BLaER1 (cell line): Measurements from ENCODE around the gene PFN4.
"Not testable (repeated sequence)": the region's sequence is repeated elsewhere in the genome, so short reads cannot be mapped to it uniquely, and the experiment has no call there.

ENCODE experiments used
- H3K27ac ChIP-seq: shearing (Covaris generic); formaldehyde crosslinking; 2 replicates; pipeline ENCODE4 v1.8.1; 2022
- H3K27me3 ChIP-seq: shearing (Covaris generic); formaldehyde crosslinking; 2 replicates; pipeline ENCODE4 v1.8.1; 2022
- H3K36me3 ChIP-seq: shearing (Covaris generic); formaldehyde crosslinking; 2 replicates; pipeline ENCODE4 v1.8.1; 2022
- H3K4me1 ChIP-seq: shearing (Covaris generic); formaldehyde crosslinking; 2 replicates; pipeline ENCODE4 v1.8.1; 2022
- H3K4me2 ChIP-seq: shearing (Covaris generic); formaldehyde crosslinking; 2 replicates; pipeline ENCODE4 v1.8.1; 2022
- H3K4me3 ChIP-seq: shearing (Covaris generic); formaldehyde crosslinking; 2 replicates; pipeline ENCODE4 v1.8.1; 2022
- H3K9ac ChIP-seq: shearing (Covaris generic); formaldehyde crosslinking; 2 replicates; pipeline ENCODE4 v1.8.1; 2022
- H3K9me3 ChIP-seq: shearing (Covaris generic); formaldehyde crosslinking; 2 replicates; pipeline ENCODE4 v1.8.1; 2022
- H4K20me1 ChIP-seq: shearing (Covaris generic); formaldehyde crosslinking; 2 replicates; pipeline ENCODE4 v1.8.1; 2022
- Cebpa-rat ChIP-seq: shearing (Covaris generic); IDR thresholded peaks from 2 replicates; pipeline ENCODE4 v1.8.1; 2022

Gene PFN4

DNA sequence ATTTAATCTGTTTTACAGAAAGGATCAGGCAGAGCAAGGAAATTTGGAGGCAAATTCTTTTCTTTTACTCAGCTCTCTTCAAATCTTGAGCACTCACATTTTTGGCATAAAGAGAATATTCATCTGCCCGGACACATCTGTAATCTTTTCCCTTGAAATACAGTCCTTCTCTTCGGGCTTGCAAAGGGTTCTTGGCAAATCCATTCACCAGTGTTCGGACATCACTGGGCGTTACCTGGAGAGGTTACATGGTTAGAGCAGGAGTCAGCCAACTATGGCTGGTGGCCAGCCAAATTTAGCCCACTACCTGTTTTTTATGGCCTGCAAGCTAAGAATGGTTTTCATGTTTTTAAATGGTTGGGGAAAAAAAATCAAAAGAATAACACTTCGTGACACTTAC lies 2.1 kb downstream of the PFN4 start:
- no peak for TF ChIP-seq Cebpa-rat
- Histone ChIP-seq H3K36me3 (no peaks in the 10 kb centered on the region), H3K4me2 (no peak overlapping the region), H4K20me1 (no peaks in the 10 kb centered on the region), H3K4me1 (peaks cover 32% of the 10 kb centered on the region), H3K27ac (no peak overlapping the region), H3K9me3 (no peaks in the 10 kb centered on the region), H3K4me3 (no peak overlapping the region), H3K27me3 (no peaks in the 10 kb centered on the region), H3K9ac (no peak overlapping the region)

DNA sequence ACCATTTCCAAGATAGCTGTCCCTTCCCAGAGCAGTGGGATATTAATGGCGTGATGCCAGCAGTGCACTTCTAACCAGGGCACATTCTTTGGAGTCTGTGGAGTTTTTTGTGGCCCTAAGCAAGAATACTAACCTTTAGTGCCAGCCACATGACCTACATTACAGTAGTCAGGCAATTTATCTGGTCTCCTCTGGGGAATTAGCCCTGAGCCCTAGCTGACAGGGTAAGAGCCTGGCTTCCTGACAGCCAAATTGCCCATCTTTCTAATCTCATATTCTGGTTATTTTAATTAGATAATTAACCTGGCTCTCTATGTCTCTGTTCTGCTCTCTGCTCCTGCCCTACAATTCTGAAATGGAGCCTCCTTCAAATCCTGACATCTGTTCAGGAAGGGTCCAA lies 5.2 kb downstream of the PFN4 start:
- peaks cover 16% of the 10 kb centered on the region; the same call in 1 of the 2 replicates for H3K36me3 ChIP-seq
- H3K4me3 ChIP-seq = no peak overlapping the region
- peaks cover 16% of the 10 kb centered on the region for H3K4me1 ChIP-seq
- H3K4me2 ChIP-seq = no peak overlapping the region
- TF ChIP-seq Cebpa-rat = no peak
- H3K27ac ChIP-seq = no peak overlapping the region
- H3K9me3 ChIP-seq = peaks cover 7% of the 10 kb centered on the region; the same call in 1 of the 2 replicates
- no peaks in the 10 kb centered on the region for H3K27me3 ChIP-seq
- no peak overlapping the region for H3K9ac ChIP-seq
- no peaks in the 10 kb centered on the region for H4K20me1 ChIP-seq

DNA sequence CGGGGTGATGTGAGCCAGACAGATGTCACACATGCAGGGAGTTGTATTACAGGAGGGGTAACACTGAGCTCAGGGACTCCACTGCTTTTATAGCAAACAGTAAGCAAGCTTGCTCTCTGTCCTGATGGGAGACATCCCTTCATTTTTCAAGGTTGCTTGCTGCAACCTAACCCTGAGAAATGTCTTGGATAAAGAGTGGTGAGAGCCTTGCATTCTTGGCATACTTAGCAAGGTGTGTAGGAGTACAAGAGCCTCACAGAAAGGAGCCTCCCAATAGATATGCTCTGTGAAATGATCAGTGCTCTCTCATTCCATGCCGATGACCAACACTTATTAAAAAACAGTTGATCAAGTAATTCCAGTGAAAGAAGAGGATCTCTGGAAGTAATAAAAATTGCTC lies 8.1 kb downstream of the PFN4 start:
- no peaks in the 10 kb centered on the region for H4K20me1 ChIP-seq
- H3K4me2 ChIP-seq = no peak overlapping the region
- no peak overlapping the region for H3K9ac ChIP-seq
- H3K9me3 ChIP-seq = peaks cover 7% of the 10 kb centered on the region; the same call in 1 of the 2 replicates
- no peak overlapping the region for H3K4me3 ChIP-seq
- peaks cover 9% of the 10 kb centered on the region for H3K4me1 ChIP-seq
- H3K36me3 ChIP-seq = peaks cover 16% of the 10 kb centered on the region; the same call in 1 of the 2 replicates
- H3K27me3 ChIP-seq = no peaks in the 10 kb centered on the region
- H3K27ac ChIP-seq = no peak overlapping the region
- TF ChIP-seq Cebpa-rat = no peak

DNA sequence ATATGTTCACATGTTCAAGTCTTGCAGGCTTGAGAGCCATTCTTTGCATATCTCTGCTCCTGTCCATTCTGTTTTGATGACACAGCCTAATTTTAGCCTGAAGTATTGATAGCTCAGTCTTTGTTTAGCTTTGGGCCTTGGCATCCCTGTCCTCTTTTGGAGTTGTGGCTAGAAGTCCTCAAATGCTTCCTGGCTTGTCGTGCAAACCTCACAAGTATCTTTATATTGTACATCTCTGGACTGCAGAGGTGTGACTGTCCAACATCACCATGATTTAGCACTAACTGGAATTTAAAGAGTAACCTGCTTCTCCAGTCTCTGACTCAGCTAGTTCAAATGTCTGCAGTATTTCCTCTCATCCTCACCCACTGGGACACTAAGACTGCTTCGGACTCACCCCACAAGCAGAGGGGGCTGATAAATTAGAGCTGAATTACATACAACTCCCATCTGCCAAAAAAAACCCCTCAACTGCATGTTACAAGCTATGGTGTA lies 11.7 kb downstream of the PFN4 start:
- Histone ChIP-seq H3K4me2 (no peak overlapping the region), H3K27ac (no peak overlapping the region), H3K4me1 (no peaks in the 10 kb centered on the region)

DNA sequence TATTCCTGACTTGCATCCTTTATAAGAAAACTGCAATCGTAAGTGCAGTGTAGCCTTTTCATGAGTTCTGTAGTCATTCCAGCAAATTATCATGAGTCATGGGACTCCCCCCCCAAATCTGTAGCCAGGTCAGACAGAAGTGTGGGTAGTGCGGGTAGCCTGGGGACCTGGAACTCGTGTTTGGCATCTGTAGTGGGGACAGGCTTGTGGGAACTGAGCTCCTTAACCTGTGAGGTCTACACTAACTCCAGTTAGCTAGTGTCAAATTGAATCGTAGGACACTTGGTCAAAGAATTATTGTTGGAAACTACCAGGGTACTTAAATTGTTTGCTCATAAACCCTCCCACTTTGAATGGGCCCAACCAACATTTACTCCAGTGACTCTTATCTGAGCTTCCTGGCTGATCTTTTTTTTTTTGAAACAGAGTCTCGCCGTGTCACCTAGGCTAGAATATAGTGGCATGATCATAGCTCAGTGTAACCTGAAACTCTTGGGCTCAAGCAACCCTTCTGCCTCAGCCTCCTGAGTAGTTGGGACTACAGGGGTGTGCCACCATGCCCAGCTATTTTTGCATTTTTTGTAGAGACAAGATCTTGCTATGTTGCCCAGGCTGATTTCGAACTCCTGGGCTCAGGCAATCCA lies 12.4 kb downstream of the PFN4 start:
- no peak overlapping the region for H3K9ac ChIP-seq
- H3K4me2 ChIP-seq = no peak overlapping the region
- no peak overlapping the region for H3K4me3 ChIP-seq
- H3K27ac ChIP-seq = no peak overlapping the region
- no peaks in the 10 kb centered on the region for H3K27me3 ChIP-seq
- H3K4me1 ChIP-seq = no peaks in the 10 kb centered on the region
- TF ChIP-seq Cebpa-rat = no peak
- peaks cover 16% of the 10 kb centered on the region; the same call in 1 of the 2 replicates for H3K36me3 ChIP-seq
- no peaks in the 10 kb centered on the region for H4K20me1 ChIP-seq
- peaks cover 36% of the 10 kb centered on the region for H3K9me3 ChIP-seq

More for the DNA sequence above, 11.7 kb downstream of the PFN4 start:
- Histone ChIP-seq H4K20me1 (no peaks in the 10 kb centered on the region), H3K9ac (no peak overlapping the region), H3K4me3 (no peak overlapping the region), H3K27me3 (no peaks in the 10 kb centered on the region), H3K9me3 (peaks cover 29% of the 10 kb centered on the region), H3K36me3 (peaks cover 16% of the 10 kb centered on the region; the same call in 1 of the 2 replicates)
- no peak for TF ChIP-seq Cebpa-rat

DNA sequence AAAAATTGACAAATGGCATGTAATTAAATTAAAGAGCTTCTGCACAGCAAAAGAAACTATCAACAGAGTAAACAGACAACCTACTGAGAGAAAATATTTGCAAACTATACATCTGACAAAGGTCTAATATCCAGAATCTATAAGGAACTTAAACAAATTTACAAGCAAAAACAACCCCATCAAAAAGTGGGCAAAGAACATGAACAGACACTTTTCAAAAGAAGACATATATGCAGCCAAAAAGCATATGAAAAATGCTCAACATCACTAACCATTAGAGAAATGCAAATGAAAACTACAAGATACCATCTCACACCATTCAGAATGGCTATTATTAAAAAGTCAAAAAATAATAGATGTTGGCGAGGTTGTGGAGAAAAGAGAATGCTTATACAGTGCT lies 13.7 kb downstream of the PFN4 start:
- H3K4me1 ChIP-seq, H4K20me1 ChIP-seq, H3K4me3 ChIP-seq, H3K27me3 ChIP-seq, H3K27ac ChIP-seq, H3K9ac ChIP-seq, H3K4me2 ChIP-seq: not testable (repeated sequence)
- Histone ChIP-seq H3K9me3 (peaks cover 42% of the 10 kb centered on the region), H3K36me3 (peaks cover 17% of the 10 kb centered on the region; the same call in 1 of the 2 replicates)

DNA sequence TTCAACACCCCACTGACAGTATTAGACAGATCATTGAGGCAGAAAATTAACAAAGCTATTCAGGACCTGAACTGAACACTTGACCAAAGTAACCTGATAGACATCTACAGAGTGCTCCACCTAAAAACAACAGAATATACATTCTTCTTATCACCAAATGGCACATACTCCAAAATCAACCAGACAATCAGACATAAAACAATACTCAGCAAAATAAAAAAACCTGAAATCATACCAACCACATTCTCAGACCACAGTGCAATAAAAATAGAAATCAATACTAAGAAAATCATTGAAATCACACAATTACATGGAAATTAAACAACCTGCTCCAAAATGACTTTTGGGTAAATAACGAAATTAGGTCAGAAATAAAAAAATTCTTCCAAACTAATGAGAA lies 15.8 kb downstream of the PFN4 start:
- H3K36me3 ChIP-seq = peaks cover 26% of the 10 kb centered on the region
- H3K27me3 ChIP-seq = no peaks in the 10 kb centered on the region
- H3K4me2 ChIP-seq = no peak overlapping the region
- H3K27ac ChIP-seq = no peak overlapping the region
- no peak overlapping the region for H3K9ac ChIP-seq
- peaks cover 8% of the 10 kb centered on the region; the same call in 1 of the 2 replicates for H3K4me1 ChIP-seq
- H4K20me1 ChIP-seq = no peaks in the 10 kb centered on the region
- H3K9me3 ChIP-seq = peaks cover 44% of the 10 kb centered on the region
- no peak overlapping the region for H3K4me3 ChIP-seq
- TF ChIP-seq Cebpa-rat = no peak

DNA sequence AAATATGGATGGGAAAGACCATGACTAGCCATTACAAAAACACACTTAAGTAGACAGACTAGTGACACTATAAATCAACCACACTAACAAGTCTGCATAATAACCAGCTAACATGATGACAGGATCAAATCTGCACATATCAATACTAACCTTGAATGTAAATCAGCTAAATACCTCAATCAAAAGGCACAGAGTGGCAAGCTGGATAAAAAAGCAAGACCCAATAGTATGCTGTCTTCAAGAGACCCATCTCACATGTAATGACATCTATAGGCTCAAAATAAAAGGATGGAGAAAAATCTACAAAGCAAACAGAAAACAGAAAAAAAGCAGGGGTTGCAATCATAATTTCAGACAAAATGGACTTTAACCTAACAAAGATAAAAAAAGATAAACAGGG lies 16.3 kb downstream of the PFN4 start:
- Histone ChIP-seq H4K20me1 (no peaks in the 10 kb centered on the region), H3K4me3 (no peak overlapping the region), H3K9me3 (peaks cover 44% of the 10 kb centered on the region), H3K9ac (no peak overlapping the region), H3K4me2 (no peak overlapping the region), H3K4me1 (peaks cover 8% of the 10 kb centered on the region; the same call in 1 of the 2 replicates), H3K27me3 (no peaks in the 10 kb centered on the region), H3K36me3 (peaks cover 27% of the 10 kb centered on the region), H3K27ac (no peak overlapping the region)
- TF ChIP-seq Cebpa-rat = no peak

DNA sequence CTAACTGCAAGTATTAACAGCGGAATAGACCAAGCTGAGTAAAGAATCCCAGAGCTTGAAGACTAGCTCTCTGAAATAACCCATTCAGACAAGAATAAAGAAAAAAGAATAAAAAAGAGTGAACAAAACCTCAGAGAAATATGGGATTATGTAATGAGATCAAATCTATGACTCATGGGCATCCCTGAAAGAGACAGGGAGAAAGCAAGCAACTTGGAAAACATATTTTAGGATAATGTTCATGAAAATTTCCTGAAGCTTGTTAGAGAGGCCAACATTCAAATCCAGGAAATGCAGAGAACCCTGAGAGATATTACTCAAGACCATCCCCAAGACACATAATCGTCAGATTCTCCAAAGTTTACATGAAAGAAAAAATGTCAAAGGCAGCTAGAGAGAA lies 17.3 kb downstream of the PFN4 start:
- H3K9me3 ChIP-seq = peaks cover 44% of the 10 kb centered on the region
- no peaks in the 10 kb centered on the region for H3K27me3 ChIP-seq
- peaks cover 8% of the 10 kb centered on the region; the same call in 1 of the 2 replicates for H3K4me1 ChIP-seq
- no peaks in the 10 kb centered on the region for H4K20me1 ChIP-seq
- no peak overlapping the region for H3K9ac ChIP-seq
- H3K4me2 ChIP-seq = no peak overlapping the region
- H3K36me3 ChIP-seq = peaks cover 30% of the 10 kb centered on the region
- no peak overlapping the region for H3K27ac ChIP-seq
- TF ChIP-seq Cebpa-rat = no peak
- H3K4me3 ChIP-seq = no peak overlapping the region

DNA sequence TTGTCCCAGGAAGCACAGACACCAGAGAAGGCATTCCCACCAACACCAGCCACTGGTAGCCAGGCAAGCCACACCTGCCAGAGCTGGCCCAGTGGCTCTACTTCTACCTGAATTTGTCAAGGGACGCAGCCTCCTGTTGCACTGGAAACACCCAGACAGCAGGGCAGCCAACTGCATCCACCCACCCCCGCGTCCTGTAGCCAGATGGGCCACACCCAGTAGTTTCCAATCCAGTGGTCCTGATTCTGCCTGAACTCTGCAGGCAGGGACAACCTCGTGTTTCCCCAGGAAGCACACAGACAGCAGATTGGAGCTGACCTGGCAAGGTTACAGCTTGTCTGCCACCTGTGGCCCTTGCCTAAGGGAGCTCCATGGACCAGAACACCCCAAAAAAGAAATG lies 18.2 kb downstream of the PFN4 start:
- Histone ChIP-seq H3K27ac (no peak overlapping the region), H3K9ac (no peak overlapping the region), H3K4me2 (no peak overlapping the region), H3K4me1 (peaks cover 8% of the 10 kb centered on the region; the same call in 1 of the 2 replicates), H3K4me3 (no peak overlapping the region), H3K36me3 (peaks cover 30% of the 10 kb centered on the region), H4K20me1 (no peaks in the 10 kb centered on the region), H3K9me3 (peaks cover 44% of the 10 kb centered on the region), H3K27me3 (no peaks in the 10 kb centered on the region)
- no peak for TF ChIP-seq Cebpa-rat
